Retinal pigment epithelial cell (primary cell): Measurements from ENCODE around the gene BID.

ENCODE experiments used
- DNase-seq: peaks from one replicate; pipeline ENCODE4 v3.0.0-alpha.2; 2010; ENCODE audit warnings: low read depth
- H3K4me3 ChIP-seq: 2 replicates; pipeline ENCODE4 v1.5.1; 2011; ENCODE audit warnings: mild to moderate bottlenecking, low read length, control low read depth, moderate library complexity
- CTCF ChIP-seq: conservative IDR thresholded peaks from 2 replicates; pipeline ENCODE4 v1.5.1; 2011; ENCODE audit warnings: low read depth, low read length, control low read depth, inconsistent platforms

BID gene

DNA sequence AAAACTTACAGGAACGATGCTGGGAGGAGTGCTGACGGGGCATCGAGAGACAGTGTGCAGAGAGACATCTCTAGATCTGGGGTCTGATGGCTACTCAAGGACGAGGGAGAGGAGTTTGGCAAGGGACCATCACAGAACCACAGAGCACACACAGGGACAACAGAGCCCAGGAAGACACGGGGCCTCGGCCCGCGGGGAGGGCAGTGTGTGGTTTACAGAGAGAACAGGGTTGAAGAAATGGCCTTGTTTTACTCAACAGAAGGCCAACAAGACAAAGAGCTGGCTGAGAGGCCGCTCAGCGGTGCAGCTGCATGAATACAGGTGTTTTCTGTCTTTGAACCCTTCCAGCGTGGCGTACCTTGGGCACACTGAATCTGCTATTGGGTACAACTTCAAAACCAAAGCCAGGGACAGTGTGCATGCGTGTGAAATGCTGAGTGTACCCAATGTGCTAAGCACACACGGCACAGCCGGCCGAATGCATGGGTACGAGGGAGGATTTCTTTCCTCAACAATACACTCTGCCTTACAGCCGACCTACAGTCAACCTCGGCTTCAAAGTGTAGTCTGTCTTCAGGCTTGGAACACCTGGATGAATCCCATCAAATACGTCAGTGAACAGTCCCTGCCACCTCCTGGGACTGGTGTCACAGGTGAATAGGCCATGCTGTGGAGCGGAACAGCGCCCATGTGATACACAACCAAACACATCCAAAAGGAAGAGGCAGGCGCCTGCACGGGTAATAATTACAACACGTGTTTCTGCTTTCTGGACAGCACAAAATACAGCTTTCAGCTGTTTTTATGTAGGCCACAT lies 20.7 kb upstream of the BID start:
- DNase-seq: no peak
- H3K4me3 ChIP-seq: no peak overlapping the region
- no peak for TF ChIP-seq CTCF

GRCh38 chr22:17792854-17793434 lies 18.7 kb upstream of the BID start:
- TF ChIP-seq CTCF: no peak
- no peak overlapping the region for H3K4me3 ChIP-seq
- DNase-seq: no peak

DNA sequence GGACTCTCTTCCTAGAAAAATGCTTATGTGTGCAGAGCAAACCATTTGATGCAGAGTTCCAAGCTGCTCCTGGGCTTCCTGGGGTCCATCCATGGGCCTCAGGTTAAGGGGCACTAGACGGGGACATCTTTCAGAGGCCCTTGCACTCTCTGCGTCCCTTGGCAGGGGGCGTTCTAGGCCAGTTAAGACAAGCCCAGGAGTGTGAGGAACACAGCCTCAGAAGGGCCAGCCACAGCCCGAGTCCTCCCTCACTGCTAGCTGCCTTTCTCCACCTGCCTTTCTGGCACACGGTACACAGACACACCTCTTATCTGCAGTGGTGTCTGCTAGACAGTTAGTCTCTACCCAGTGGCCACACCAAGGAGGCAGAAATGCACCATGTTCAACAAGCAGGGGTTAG lies 18.0 kb upstream of the BID start:
- TF ChIP-seq CTCF: no peak
- no peak for DNase-seq
- H3K4me3 ChIP-seq: no peak overlapping the region

DNA sequence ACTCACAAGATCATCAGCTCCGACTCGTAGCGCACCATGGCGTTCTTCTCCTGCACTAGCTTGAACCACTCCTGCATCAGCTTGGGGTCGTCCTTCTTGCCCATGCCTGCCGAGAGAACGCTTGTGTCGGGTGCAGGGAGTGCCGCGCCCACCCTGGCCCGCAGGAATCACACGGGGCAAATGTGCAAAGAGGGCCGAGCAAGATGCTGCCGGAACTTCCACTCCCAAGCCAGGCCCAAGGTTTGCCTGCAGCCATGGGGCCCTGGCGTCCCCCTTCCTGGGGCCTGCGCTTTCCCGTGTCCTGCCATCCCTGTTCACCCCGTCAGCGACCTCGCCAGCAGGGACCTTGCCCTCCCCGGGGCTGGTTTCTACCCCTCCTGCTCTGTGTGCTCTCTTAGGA lies 16.9 kb upstream of the BID start:
- TF ChIP-seq CTCF: no peak
- H3K4me3 ChIP-seq: no peak overlapping the region
- no peak for DNase-seq

DNA sequence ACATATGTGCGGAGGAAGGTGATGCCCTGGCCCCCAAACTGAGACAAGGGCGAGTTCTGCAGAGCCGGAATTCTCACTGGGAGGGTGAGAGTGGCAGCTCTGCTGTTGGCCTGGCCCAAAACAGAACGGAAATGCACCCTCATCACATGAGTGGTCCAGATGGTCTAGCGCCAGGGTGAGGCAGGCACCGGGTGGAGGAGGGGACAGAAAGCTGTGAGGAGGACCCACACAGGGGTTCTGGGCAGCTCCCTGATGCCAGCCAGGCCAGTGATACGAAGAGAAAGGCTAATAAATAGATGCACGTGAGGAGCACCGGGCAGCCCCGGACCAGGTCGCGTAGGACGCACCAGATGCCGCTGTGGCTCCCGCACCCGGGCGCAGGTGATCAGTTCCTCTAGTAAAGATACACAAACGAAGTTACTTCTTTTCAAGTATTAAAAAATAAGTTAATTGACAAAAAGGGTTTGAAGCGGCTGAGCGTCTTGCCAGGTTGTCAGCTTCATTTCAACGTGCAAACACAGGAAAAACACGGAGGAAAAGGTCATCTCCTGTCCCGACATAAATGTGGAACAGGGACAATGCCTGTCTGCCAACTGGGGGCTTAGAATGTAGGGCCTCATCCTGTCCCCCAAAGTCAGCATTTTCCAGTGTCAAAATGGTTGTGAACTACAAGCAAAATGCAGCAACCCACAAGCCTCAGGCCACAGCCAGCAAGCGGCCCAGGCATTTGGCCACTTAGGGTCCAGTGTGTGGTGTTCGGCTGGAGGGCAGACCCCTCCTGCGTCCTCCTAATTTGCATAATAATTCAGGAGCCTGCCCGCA lies 15.3 kb upstream of the BID start:
- TF ChIP-seq CTCF: no peak
- H3K4me3 ChIP-seq: no peak overlapping the region
- no peak for DNase-seq

DNA sequence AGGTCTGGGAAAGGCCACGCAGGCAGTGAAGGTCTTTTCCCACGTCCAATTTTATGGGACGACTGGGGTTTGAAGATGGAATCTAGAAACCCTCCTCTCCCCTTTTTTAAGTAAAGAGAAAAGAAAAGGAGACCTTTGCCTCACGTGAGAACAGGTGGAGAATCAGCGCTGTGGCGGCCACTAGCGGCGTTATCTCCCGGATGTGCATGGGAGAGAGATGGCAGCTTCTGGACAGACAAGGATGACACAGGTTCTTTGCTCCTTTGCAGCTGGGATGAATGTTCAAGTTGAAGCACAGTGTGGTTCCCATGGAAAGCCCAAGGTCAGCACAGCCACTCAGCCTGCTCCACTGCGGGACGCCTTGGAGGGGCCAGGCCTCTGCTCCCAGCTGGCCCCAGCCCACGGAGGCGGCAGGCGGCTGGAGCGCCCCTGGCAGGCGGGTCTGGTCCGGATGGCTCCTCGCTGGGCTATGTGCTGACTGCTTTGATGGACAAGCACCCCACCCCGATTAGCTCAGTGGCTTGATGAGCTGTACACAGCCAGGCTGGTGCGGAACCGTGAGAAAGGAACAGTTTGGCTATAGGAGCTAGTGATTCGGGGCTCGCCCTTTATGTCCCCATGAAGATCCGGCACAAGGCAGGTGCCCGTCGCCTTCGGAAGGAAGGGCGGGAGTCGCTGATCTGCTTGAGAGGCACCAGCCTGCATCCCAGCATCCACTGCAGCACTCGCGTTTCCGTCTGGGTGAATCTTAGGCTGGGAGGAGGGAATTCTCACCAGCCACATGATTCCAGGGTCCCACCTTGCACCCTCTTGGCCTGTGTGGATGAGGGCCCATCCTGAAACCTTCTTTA lies 14.5 kb upstream of the BID start:
- no peak overlapping the region for H3K4me3 ChIP-seq
- TF ChIP-seq CTCF: no peak
- DNase-seq: no peak
